HG03159 (cell line): ENCODE data around the gene GUCY2D.
"Not testable (repeated sequence)": the region's sequence is repeated elsewhere in the genome, so short reads cannot be mapped to it uniquely, and the experiment has no call there.

Experiments
- ATAC-seq: cut with Tn5 transposase; IDR thresholded peaks from one replicate; pipeline ENCODE4 v1.9.1; 2021; ENCODE audit warnings: mild to moderate bottlenecking, moderate library complexity; ENCODE audit not compliant: unreplicated experiment

Gene GUCY2D

DNA sequence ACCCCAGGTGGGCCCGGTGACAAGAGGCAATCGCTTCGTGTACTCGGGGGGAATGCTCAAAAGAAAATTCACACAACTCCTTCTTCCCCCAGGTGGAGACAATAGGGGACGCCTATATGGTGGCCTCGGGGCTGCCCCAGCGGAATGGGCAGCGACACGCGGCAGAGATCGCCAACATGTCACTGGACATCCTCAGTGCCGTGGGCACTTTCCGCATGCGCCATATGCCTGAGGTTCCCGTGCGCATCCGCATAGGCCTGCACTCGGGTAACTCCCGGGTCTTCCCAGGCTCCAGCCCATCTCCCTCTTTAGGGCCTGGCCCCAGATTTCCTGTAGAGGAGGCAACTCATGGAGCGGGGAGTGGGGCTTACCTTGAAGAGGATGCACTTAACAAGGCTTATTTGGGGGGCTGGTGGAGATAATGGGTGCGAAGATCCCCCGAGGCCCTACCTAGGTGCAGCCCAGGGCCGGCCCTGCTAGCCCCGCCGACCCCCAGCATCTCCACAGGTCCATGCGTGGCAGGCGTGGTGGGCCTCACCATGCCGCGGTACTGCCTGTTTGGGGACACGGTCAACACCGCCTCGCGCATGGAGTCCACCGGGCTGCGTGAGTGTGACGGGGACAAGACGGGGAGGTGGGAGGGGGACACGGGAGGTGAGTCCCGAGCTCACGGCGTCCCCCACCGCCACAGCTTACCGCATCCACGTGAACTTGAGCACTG is 13.0 kb downstream of the GUCY2D start:
- no peak for ATAC-seq

DNA sequence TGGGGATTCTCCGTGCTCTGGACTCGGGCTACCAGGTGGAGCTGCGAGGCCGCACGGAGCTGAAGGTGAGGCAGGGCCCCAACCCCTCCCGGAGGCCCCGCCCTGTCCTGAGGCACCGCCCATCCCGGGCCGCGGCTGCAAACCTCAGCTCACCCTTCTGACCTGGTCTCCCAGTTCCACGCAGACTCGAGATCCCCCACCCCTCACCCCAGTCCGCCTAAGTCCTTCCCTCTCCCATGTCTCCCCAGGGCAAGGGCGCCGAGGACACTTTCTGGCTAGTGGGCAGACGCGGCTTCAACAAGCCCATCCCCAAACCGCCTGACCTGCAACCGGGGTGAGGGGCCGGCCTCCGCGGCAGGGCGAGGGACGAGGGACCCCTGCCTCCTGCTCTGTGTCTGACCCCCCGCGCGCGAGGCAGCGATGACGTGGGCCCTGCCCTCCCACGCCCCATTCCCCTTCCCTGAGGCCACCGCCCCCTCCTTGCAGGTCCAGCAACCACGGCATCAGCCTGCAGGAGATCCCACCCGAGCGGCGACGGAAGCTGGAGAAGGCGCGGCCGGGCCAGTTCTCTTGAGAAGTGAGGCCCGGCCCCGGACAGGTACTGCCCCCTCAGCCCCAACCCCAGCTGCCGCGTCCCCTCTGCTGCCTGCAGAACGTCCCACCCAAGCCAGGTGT is 13.7 kb downstream of the GUCY2D start:
- no peak for ATAC-seq

DNA sequence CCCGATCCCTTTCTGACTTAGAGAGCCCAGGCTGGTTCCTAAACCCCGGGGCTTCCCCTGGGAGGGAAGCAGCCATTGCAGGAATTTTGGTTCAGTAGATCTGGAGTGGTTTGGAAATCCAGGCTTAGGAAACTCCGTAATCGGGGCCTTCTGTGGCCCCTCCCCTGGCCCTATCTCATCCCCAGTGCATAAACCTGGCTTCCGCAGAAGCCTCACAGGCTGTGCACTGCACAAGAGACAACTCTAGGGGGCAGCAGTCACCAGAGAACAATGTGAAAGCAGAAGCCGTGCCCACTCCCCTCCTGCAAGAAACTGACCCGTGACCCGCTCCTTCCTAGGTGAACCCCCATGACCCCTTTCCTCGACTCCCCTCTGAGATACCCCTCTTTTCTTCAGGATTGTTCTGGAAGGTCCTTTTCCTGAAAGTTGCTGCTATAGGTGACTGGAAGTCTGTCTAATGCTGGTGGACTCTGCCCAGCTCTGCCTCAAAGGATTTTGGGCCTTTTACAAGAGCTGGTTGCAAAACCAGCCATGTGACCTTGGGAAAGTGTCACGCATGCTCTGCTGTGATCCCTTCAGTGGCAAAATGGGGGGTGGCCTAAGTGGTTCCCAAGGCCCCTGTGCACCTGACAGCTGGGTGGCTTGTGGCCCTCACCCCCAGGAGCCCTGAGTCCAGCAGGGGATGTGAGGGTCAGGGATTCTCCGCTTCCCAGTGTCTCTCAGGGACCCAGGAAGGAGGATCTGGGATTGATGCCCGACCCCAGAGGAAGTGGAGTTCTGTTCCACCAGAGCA is 14.4 kb downstream of the GUCY2D start:
- no peak for ATAC-seq

DNA sequence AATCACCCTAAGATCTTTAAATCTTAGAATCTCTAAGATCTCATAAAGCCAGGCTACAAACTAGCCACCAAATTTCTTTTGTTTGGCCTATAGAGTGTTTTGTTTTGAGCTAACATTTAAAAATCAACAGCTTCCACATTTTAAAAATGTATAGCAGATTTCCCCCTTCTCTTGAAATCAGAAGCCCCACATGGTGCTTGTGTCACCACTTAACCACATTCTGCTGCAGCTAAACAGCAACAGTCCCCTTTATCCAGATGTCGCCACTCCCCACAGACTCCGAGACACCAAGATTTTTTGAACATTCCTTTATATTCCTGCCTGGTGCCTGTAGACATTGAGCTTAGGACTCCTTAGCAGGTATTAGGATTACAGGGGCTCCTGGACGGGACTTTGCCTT is 16.0 kb downstream of the GUCY2D start:
- ATAC-seq = no peak

DNA sequence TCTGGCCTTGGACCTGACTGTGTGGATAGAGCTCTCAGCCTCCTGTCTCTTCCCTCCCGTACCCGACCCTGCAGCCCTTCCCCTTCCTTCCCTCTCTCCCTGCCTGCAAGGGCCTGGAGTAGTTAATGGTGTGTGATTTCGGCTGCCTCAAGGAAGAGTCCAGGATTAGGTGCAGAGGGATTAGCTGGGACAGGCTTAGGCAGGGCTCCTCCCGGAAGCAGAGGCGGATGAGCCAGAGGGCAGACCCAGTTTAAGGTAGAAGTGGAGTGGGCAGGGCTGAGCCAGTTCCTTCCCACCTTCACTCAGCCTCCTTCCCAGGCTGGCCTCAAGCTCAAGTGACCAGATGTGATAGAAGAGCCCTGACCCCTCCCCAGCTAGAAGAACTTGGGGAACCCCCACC is 16.8 kb downstream of the GUCY2D start:
- no peak for ATAC-seq

DNA sequence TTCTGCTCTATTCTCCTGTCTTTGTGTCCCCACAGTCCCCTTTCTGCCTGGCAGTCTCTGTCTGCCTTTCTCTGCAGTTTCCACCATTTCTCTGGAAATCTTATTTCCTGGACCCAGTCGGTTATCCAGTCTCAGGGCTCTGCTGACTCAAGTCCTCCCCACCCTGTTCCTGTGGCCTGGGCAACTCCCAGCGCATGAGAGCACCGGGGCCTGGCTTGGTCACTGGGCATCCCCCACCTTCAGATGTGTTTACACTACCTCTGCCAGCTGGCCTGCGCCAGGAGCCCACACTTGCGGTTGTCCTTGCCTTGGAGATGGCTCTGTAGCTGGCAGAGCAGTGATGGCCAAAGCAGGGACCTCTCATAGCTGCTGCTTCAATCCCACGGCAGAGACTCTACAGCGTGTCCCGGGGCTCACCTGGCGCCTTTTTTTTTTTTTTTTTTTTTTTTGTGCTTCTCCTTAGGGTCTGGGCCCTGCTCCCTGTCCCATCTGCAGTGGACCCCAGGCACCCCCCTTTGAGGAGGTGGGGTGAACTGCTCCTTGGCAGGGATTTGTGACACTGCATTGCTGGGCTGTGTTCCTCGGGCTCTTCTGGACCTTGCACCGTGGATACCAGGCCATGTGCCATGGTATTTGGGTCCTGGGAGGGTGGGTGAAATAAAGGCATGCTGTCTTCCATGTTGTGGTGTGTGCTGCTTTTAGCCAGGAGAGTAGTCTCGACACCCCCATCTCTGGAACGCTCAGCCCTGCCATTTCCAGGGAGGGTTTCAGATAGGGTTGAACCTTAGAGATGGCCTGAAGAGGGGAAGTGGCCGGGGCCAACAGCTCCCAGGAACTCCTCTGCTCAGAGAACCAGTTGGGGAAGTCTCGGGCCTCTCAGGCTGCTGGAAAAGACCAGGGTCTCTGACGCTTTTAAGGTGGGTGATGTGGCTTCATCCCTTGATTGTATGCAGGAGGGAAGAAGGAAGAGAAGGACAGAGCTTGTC is 17.5 kb downstream of the GUCY2D start:
- ATAC-seq = no peak

DNA sequence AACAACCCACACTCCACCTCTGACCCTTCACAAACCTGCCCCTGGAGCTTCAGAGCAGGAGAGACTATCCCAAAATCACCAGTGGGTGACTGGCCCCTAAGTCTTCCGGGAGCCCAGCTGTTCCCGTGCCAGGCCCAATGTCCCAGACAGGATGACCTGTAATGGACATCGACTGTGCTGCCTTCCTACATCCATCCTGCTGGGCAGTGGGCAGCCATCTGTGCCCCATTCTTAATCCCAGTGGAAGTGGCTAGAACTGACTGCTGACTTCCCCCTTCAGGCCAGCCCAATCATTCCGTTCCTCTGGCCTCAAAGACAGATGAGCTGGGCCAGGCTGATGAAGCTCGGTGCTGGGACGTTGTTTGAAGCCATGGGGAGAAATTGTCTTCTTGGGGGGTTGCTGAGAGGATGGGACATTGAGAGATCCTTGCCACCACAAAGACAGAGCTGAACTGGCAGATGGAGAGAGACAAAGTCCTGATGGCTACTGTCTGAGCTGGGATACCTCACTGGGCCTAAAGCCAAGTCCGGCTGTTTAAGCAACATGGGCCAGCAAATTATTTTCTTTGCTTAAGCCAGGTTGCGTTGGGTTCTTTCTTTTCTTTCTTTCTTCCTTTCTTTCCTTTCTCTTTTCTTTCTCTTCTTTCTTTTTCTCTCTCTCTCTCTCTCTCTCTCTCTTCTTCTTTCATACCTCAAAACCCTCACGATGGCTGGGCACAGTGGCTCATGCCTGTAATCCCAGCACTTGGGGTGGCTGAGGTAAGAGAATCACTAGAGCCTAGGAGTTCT is 18.6 kb downstream of the GUCY2D start:
- no peak for ATAC-seq

DNA sequence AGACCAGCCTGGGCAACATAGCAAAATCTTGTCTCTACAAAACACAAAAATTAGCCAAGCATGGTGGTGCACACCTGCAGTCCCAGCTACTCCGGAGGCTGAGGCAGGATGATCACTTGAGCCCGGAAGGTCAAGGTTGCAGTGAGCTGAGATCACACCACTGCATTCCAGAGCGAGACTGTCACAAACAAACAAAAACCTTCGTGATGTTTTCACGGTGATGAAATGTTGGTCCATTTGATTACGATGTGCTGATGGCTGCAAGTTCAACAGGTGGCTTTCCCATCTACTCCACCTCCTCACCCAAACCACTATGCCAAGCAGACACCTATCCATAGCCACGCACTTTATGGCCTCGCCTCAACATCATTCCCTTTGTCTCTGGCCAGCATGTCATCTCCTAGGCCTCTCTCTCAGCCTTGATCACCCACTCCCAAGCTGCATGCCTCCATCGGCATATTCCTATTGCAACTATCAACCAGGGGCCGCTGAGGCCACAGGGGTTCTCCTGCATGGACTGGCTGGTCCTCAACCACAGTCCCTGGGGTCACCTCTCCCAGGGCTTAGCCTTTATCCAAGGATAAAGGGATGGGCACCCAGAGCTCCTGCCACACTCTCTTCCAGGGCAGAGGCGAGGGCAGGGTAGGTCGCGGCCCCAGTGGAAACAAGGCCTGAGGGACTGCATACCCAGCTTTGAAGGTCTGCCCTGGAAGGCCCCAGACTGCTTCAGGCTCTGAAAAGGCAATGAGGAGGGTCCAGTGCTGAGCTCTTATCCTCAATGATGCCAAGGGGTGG is 19.3 kb downstream of the GUCY2D start:
- ATAC-seq = no peak

DNA sequence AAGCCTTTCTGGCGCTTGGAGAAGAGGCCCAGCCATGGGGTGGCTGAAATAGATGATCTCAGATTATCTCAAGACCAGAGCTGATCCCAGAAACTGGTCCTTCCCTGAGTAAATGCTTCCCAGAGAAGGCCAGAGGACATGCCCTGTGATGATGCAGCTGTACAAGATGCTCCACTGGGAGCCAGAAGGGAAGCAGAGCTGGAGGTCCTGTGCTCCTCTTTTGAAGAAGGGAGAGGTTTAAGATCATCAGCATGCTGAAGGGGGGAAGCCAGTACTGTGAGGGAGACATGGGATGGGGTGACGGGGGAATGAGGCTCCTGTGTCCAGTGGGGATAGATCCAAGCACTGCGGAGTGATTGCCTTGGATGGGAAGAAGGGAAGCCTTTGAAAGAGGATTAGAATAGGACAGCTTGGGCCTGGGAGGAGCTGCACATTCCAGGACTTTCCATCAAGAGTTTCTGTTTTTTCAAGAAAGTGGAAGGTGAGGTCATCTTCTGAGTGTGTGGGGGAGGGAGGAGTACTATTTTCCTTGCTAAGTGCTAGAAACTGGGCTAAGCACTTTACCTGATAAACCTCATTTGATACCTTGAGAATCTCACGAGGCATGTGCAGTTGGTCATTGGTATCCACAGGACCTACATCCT is 20.1 kb downstream of the GUCY2D start:
- ATAC-seq = no peak

DNA sequence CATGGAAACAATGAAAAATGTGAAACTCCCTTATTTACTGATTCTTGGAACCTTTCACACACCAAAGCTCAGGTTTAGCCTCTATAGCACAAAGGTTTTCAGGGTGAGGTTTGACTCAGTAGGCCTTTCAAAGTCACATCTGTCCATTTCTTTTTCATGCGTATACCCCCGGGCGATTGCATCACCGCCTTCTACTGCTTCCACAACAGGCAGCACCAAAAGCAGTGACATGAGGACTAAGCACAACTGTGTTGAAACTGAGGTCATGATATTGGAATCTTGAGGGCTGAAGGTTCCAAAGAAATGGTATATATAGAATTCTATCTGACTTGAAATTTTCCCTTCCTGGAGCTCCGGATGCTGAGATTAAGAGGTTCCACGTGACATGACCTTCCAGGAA is 21.7 kb downstream of the GUCY2D start:
- not testable (repeated sequence) for ATAC-seq

DNA sequence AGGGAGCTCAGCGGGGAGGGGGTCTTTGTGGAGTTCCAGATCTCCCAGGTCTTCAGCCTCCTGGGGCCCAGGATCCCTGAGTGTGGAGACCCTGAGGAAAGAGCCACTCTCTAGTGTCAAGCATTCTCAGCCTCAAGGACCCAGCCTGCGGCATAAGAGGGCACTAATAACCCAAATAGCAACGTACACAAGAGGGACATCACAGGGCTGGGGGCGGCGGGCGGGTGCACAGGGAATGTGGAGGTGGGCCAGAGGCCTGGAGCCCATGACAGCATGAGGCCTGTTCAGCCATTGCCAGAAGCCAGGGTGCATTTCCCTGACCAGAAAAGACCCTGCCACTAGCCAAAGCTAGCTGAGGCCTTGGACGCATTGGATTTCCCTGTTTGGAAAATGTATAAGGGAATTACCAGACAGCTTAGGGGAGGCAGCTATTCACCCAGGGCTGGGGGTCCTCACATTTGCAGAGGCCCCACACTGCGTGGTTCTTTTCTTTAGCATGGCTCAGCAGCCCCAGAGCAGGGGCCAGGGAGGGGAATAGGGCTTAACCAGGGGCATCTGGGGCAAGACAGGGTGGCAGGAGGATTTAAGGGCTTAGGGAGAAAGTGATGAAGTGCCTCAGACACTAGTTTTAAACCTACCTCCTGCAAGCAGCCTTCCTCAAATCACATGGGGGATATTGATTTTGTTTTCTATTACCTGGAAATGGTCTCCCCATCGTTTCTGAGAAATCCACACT is 22.9 kb downstream of the GUCY2D start:
- ATAC-seq = no peak

DNA sequence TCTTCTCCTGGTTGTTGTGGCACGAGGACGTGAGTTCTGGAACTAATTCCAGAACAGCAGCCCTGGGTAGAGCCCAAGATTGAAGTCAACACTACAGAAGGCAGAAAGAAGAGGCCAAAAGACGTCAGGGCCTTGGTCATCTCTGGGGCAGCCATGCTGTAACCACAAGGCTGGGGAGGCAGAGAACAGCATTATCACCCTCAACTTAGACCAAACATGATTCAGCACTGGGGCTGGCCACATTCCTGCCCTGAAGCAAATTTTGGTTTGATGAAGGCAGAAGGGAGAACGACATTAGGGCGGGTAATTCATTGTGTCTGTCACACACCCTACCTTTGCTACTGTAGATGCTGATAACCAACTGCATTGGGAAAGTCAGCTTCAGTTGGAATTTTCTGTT is 26.7 kb downstream of the GUCY2D start:
- ATAC-seq = no peak

DNA sequence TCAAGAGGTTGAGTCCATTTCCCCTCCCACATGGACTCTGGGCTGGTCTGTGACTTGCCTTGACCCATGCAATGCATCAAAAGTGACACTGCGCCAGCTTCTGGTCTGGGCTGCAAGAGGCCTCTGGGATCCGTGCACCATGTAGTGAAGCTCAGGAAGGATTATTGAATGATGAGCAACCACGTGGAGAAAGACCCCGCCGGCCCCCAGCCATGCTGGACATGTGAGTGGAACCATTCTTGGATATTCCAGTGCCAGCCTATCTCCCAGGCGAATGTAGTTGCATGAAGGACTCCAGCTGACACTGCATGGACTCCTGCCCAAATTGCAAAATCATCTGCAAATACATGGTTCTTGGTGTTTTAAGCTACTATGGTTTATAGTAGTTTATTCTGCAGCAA is 28.8 kb downstream of the GUCY2D start:
- ATAC-seq = no peak

DNA sequence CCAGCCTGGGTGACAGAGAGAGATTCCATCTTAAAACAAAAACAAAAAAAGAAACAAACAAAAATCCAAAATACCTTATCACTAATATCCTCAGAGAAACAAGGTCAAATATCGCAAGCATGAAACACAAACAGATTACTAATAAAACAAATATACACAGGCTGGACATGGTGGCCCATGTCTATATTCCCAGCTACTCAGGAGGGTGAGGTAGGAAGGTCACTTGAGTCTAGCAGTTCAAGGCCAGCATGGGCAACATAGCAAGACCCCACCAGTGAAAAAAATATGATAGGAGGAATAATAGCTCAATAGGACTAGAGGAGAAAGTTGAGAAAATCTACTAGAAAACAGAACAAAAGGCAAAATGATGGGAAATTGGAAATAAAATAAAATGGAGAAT is 29.5 kb downstream of the GUCY2D start:
- ATAC-seq = no peak

DNA sequence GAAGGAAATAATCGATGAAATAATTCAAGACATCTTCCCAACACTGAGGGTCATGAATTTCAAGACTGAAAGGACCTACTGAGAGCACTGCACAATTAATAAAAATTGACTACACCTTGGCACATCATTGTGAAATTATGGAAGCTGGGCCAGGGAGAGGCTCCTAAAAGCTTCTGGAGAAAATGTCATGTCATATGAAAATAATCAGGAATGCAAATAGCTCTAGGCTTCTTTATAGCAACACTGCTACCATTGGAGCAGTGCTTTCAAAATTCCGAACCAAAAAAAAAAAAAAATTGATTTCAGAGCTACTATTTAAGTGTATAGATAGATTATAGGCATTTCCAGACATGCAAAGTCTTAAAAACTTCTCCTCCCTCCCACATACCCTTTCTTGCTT is 30.0 kb downstream of the GUCY2D start:
- no peak for ATAC-seq

DNA sequence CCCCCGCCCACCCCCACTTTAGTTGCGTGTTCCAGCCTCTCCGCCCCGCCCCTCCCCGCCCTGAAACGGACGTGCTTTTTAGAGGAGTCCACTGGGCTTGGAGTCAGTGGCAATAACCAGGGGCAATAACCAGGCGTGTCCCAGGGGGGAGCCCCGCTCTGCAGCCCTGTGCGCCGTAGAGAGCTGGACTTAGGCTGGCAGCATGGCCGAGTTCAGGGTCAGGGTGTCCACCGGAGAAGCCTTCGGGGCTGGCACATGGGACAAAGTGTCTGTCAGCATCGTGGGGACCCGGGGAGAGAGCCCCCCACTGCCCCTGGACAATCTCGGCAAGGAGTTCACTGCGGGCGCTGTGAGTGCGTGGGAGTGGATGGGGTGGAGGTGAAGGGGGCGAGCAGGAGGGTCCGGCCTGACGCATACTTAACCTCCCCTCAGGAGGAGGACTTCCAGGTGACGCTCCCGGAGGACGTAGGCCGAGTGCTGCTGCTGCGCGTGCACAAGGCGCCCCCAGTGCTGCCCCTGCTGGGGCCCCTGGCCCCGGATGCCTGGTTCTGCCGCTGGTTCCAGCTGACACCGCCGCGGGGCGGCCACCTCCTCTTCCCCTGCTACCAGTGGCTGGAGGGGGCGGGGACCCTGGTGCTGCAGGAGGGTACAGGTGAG is 36.7 kb downstream of the GUCY2D start, which contains the start of gene ALOX15B:
Gene ALOX15B (plus strand): TSS at position 106 of the 657 bp plus-strand sequence. CDS start 97 bp downstream, at position 203.
- ATAC-seq = no peak

DNA sequence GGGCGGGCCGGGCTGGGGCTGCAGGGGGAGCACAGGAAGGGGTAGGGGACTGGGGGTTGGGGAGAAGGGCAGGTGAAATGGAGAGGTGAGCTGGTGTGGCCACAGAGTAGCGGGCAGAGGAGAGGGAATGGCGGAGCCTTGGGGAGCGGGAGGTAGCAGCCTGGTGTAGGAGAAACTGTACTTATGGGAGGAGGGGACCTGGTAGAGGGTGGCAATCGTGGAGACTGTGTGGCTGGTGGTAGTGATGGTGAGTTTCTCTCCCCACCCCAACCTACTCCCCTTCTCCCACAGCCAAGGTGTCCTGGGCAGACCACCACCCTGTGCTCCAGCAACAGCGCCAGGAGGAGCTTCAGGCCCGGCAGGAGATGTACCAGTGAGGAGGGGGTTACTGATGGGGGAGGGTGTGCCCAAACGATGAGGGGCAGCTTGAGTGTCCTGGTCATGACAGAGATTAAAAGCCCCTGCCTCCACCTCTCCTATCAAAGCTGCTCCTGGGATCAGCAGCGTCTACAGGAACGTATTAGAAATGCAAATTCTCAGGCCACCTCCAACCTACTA is 37.3 kb downstream of the GUCY2D start:
- ATAC-seq = no peak
